HG02623 (cell line): ENCODE data around the gene HMGCR.

ENCODE experiments used
- ATAC-seq: cut with Tn5 transposase; IDR thresholded peaks from one replicate; pipeline ENCODE4 v1.9.1; 2021; ENCODE audit warnings: moderate library complexity; ENCODE audit not compliant: unreplicated experiment

HMGCR gene

GRCh38 chr5:75380099-75380498 lies 43.1 kb downstream of the HMGCR start:
- no peak for ATAC-seq

GRCh38 chr5:75381456-75381855 lies 44.4 kb downstream of the HMGCR start:
- no peak for ATAC-seq

- ATAC-seq = no peak
Measured at GRCh38 chr5:75384218-75384617, 47.2 kb downstream of the HMGCR start.

GRCh38 chr5:75387806-75388205 lies 50.8 kb downstream of the HMGCR start:
- no peak for ATAC-seq

- no peak for ATAC-seq
Measured at GRCh38 chr5:75389430-75389829, 52.4 kb downstream of the HMGCR start.

- no peak for ATAC-seq
Measured at GRCh38 chr5:75395277-75395676, 58.3 kb downstream of the HMGCR start.

- ATAC-seq = no peak
Measured at GRCh38 chr5:75405296-75405695, 68.3 kb downstream of the HMGCR start.
